SK-N-SH treated with all-trans-retinoic acid at 6 μM for 48 hours (cell line): ENCODE measurements around the gene GDF2.

Experiments used
- ATAC-seq: fragments of 200-7000 bp; cut with Tn5 transposase; 3 replicates; pipeline ENCODE4 v1.9.1; 2020; ENCODE audit warnings: mild to moderate bottlenecking, moderate library complexity
- ARNTL ChIP-seq: fragments of 450-650 bp; formaldehyde crosslinking; IDR thresholded peaks from 2 replicates; pipeline ENCODE4 v1.5.0; 2020; ENCODE audit warnings: low read depth, mild to moderate bottlenecking, moderate library complexity, borderline replicate concordance
- CREB5 ChIP-seq: fragments of 250-450 bp; sonication (Bioruptor Pico); IDR thresholded peaks from 2 replicates; pipeline ENCODE4 v1.5.1; 2020; ENCODE audit warnings: low read depth, mild to moderate bottlenecking, moderate library complexity
- CSDC2 ChIP-seq: fragments of 250-450 bp; sonication (Bioruptor Pico); IDR thresholded peaks from 2 replicates; pipeline ENCODE4 v1.5.0; 2020; ENCODE audit warnings: mild to moderate bottlenecking, moderate library complexity
- CSRNP3 ChIP-seq: fragments of 250-450 bp; sonication (Bioruptor Pico); IDR thresholded peaks from 2 replicates; pipeline ENCODE4 v1.5.1; 2021; ENCODE audit warnings: mild to moderate bottlenecking, moderate library complexity
- ESRRG ChIP-seq: fragments of 250-450 bp; sonication (Bioruptor Pico); IDR thresholded peaks from 2 replicates; pipeline ENCODE4 v1.6.1; 2021; ENCODE audit warnings: mild to moderate bottlenecking
- ISL1 ChIP-seq: fragments of 250-450 bp; sonication (Bioruptor Pico); IDR thresholded peaks from 2 replicates; pipeline ENCODE4 v2.1.2; 2022; ENCODE audit warnings: mild to moderate bottlenecking, moderate library complexity
- OSR1 ChIP-seq: fragments of 250-450 bp; sonication (Bioruptor Pico); IDR thresholded peaks from 2 replicates; pipeline ENCODE4 v1.8.0; 2022; ENCODE audit warnings: moderate library complexity, mild to moderate bottlenecking, inconsistent platforms
- PATZ1 ChIP-seq: fragments of 250-450 bp; sonication (Bioruptor Pico); IDR thresholded peaks from 2 replicates; pipeline ENCODE4 v1.8.0; 2020; ENCODE audit warnings: mild to moderate bottlenecking, moderate library complexity, borderline replicate concordance
- RARB ChIP-seq: fragments of 250-450 bp; sonication (Bioruptor Pico); IDR thresholded peaks from 2 replicates; pipeline ENCODE4 v1.8.0; 2021; ENCODE audit warnings: mild to moderate bottlenecking, moderate library complexity
- SNAI2 ChIP-seq: fragments of 250-450 bp; sonication (Bioruptor Pico); IDR thresholded peaks from 2 replicates; pipeline ENCODE4 v1.5.0; 2020; ENCODE audit warnings: mild to moderate bottlenecking, moderate library complexity
- TCF4 ChIP-seq: fragments of 250-450 bp; sonication (Bioruptor Pico); IDR thresholded peaks from 2 replicates; pipeline ENCODE4 v1.8.0; 2021; ENCODE audit warnings: mild to moderate bottlenecking, moderate library complexity, borderline replicate concordance
- TOX ChIP-seq: fragments of 250-450 bp; sonication (Bioruptor Pico); IDR thresholded peaks from 2 replicates; pipeline ENCODE4 v1.8.0; 2021; ENCODE audit warnings: mild to moderate bottlenecking, moderate library complexity, borderline replicate concordance
- TSHZ2 ChIP-seq: fragments of 250-450 bp; sonication (Bioruptor Pico); IDR thresholded peaks from 2 replicates; pipeline ENCODE4 v1.5.0; 2020; ENCODE audit warnings: mild to moderate bottlenecking, moderate library complexity
- ZFP3 ChIP-seq: fragments of 250-450 bp; sonication (Bioruptor Pico); IDR thresholded peaks from 2 replicates; pipeline ENCODE4 v1.5.0; 2020; ENCODE audit warnings: mild to moderate bottlenecking, moderate library complexity
- ZNF565 ChIP-seq: fragments of 450-650 bp; formaldehyde crosslinking; conservative IDR thresholded peaks from 2 replicates; pipeline ENCODE4 v1.5.0; 2020; ENCODE audit warnings: low read depth, mild to moderate bottlenecking, moderate library complexity
- ZNF70 ChIP-seq: fragments of 450-650 bp; formaldehyde crosslinking; IDR thresholded peaks from 2 replicates; pipeline ENCODE4 v1.5.0; 2020; ENCODE audit warnings: mild to moderate bottlenecking, moderate library complexity
- ZNF8 ChIP-seq: fragments of 450-650 bp; formaldehyde crosslinking; IDR thresholded peaks from 2 replicates; pipeline ENCODE4 v1.5.0; 2020; ENCODE audit warnings: mild to moderate bottlenecking, moderate library complexity
- TF ChIP-seq, protein P1 (sequence below): fragments of 250-450 bp; sonication (Bioruptor Pico); IDR thresholded peaks from 2 replicates; pipeline ENCODE4 v1.8.0; 2021; ENCODE audit warnings: low read depth, mild to moderate bottlenecking, moderate library complexity, borderline replicate concordance

Gene GDF2

DNA sequence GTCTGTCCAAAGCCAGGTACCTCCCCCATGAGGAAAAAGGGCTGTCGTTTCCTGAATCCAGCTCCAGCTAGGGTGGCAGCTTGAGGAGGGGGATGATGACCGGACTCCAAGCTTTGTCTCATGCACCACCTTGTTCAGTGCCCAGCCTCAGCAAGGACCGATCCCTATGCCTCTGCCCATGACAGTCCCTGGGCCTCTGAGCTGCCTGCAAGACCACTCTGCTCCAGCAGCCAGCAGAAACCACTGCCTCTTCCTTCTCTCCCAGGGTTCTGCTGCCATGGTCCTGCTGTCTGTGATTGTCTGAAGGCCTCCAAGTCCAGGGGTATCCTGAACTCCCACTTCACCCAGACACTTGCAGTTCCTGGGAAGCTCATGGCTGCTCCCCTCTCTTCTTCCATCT is 43.5 kb upstream of the GDF2 start:
- ATAC-seq: no peak
- TF ChIP-seq SNAI2 (no peak), TSHZ2 (CRISPR knock-in tag) (no peak), ESRRG (CRISPR knock-in tag) (no peak), OSR1 (CRISPR knock-in tag) (no peak), ISL1 (CRISPR knock-in tag) (no peak), PATZ1 (CRISPR knock-in tag) (no peak), ZNF565 (CRISPR knock-in tag) (no peak), TCF4 (CRISPR knock-in tag) (no peak)

- no peak for TF ChIP-seq CREB5 (CRISPR knock-in tag)
- no peak for ATAC-seq
These were observed 43.0 kb upstream of the GDF2 start for GRCh38 chr10:47279276-47279675.

GRCh38 chr10:47282005-47282656 is 40.1 kb upstream of the GDF2 start:
- no peak for ATAC-seq
- TF ChIP-seq TOX (CRISPR knock-in tag) (no peak), CSDC2 (no peak), CSRNP3 (CRISPR knock-in tag) (no peak), ZNF70 (CRISPR knock-in tag) (no peak), SNAI2 (no peak), ZFP3 (CRISPR knock-in tag) (no peak), ARNTL (CRISPR knock-in tag) (no peak), ZNF565 (CRISPR knock-in tag) (no peak), ZNF8 (CRISPR knock-in tag) (no peak), CREB5 (CRISPR knock-in tag) (no peak), RARB (no peak)
- TF ChIP-seq, protein P1, sequence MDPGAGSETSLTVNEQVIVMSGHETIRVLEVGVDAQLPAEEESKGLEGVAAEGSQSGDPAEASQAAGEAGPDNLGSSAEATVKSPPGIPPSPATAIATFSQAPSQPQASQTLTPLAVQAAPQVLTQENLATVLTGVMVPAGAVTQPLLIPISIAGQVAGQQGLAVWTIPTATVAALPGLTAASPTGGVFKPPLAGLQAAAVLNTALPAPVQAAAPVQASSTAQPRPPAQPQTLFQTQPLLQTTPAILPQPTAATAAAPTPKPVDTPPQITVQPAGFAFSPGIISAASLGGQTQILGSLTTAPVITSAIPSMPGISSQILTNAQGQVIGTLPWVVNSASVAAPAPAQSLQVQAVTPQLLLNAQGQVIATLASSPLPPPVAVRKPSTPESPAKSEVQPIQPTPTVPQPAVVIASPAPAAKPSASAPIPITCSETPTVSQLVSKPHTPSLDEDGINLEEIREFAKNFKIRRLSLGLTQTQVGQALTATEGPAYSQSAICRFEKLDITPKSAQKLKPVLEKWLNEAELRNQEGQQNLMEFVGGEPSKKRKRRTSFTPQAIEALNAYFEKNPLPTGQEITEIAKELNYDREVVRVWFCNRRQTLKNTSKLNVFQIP (CRISPR knock-in tag): no peak
- TF ChIP-seq, all 23 proteins: peak for 0
